ENCODE results near the gene GRIK2.
"Not testable (repeated sequence)": the region's sequence is repeated elsewhere in the genome, so short reads cannot be mapped to it uniquely, and the experiment has no call there.

GRIK2 gene

GRCh38 chr6:101393251-101393828, at the start of gene GRIK2:
Gene GRIK2 (plus strand): TSS chr6:101393708.
- DNase-seq (ENCODE audit: low read depth in 2 of 3, low spot score in 1 of 3) = no peak

GRCh38 chr6:101344885-101345284, 48.6 kb upstream of the GRIK2 start:
- DNase-seq (ENCODE audit: low read depth in 2 of 3, low spot score in 1 of 3) = no peak

DNA sequence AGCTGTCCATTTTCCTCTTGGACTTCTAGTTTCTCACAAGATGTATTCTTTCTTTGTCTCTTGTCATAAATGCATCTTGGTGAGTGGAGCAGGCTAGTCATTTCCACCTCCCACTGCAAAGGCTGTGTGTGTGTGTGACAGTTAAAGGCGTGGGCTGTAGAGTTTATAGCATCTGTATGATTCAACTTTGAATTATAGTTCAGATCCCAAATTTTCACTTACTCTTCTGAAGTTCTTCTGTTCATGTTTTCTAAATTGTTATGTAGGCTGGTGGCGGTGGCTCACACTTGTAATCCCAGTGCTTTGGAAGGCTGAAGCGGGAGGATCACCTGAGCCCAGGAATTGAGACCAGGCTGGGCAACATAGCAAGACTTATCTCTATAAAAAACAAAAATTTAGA, 44.7 kb upstream of the GRIK2 start:
- DNase-seq (ENCODE audit: low read depth in 2 of 3, low spot score in 1 of 3) = no peak

DNA sequence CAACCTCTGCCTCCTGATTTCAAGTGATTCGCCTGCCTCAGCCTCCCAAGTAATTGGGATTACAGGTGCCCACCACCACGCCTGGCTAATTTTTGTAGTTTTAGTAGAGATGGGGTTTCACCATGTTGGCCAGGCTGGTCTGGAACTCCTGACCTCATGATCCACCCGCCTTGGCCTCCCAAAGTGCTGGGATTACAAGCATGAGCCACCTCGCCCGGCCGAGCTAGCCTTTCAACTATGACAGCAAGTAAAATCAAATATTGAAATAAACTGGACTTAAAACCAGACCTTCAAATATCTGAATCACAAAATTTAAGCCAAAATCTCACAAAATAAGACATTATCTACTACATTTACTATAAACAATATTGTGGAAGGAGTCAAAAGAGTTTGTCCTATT, 42.9 kb upstream of the GRIK2 start:
- not testable (repeated sequence) for DNase-seq (ENCODE audit: low read depth in 2 of 3, low spot score in 1 of 3)

DNA sequence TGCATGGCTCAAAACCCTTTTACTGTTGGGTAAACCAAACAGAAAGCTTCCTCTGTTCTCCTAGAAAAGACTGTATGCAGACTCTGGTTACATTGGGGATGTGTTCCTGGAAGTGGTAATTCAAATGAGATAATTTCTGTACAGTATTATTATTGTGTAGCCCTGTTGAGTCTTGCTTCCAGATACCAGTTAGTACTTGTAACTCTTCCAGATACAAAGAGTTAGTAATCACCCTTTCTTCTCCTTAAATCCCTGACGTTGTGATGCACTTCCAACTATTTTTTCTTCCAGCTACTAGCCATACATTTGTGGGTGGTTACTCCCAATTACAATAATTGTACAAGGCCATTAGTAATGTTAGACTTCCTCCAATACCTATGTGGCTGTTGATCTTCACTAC, 42.3 kb upstream of the GRIK2 start:
- DNase-seq (ENCODE audit: low read depth in 2 of 3, low spot score in 1 of 3) = no peak

DNA sequence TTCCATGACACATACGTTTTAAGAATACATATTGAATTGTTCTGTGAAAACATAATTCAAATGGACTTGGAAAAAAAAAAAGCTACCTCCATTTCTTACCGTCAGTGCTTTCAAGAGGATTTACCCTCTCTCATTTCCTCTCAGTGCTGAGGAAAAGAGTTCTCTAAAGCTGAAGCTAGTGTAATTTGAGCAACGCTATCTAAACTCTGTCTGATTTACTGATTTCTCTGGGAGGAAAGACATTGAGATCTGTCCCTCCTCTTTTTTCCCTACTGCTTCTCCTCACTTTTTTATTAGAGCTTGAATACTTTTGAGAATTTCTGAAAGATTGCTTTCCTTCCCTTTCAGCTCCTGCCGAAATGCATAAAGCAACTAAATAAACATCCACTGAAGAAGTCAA, 41.2 kb upstream of the GRIK2 start:
- no peak for DNase-seq (ENCODE audit: low read depth in 2 of 3, low spot score in 1 of 3)

DNA sequence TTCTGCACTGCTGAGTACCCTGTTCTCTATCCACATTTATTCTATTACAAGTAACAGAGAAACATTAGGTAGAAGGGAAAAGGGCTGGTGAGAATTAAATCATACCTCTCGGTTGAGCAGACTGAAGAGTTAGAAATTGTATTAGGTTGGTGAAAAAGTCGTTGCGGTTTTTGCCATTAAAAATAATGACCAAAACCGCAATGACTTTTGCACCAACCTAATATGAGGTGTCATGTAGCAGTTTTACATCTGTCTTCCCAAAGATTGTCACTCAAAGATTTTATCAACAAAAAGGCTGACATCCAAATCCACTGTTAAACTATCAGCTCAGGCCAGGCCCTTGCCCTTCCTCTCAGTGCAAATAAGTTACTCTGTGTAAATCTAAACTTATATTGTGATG, 28.3 kb upstream of the GRIK2 start:
- DNase-seq (ENCODE audit: low read depth in 2 of 3, low spot score in 1 of 3) = no peak

DNA sequence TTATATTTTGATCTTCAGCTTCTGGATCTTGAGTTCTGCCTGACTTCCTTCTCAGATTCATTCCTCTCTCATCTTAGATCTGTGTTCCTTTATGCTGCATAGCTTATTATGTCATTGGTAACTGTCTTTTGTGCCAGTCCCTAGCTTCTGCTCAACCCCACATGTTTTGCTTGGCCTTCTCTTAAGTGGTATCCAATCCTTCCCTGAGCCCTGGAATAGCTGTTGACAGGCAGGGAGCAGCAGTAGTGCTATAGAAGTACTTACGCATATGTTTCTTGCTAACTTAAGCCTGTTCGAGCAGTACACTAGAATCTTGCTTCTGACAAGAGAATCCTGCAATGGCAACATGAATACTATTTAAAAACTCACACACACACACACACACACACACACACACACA, 13.6 kb upstream of the GRIK2 start:
- no peak for DNase-seq (ENCODE audit: low read depth in 2 of 3, low spot score in 1 of 3)

DNA sequence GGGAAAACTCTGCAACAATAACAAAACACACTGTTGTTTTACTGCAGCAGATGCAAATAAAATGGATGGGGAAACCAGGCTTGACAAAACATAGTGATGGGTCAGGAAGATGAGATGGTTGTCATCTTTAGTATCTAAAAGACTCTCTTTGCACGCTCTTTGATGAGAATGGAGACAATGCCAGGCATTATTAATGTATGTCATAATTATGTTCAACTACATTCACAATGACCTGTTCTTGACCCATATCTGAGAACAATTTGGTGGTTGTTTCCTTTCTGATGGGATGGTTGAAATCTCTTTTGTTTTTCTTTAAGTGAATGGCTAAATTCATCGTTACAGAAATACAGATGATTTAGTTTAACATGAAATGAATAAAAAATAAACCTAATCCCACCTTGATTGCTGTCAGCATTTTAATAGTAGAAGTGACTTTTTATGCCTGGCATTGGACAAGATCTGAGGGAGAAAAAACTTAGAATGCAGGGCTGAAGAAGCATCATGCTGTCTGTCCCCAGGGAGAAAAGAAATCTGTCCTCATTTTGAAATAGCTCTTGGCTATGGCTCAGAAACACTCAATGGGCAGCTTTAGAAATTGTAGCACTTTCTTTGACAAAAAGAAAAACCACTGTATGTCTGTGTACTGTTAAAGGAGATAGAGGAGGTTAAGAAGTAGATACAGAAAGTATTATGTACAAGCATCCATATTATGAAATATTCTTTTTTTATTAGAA, 12.4 kb upstream of the GRIK2 start:
- DNase-seq (ENCODE audit: low read depth in 2 of 3, low spot score in 1 of 3) = no peak

- not testable (repeated sequence) for DNase-seq (ENCODE audit: low read depth in 2 of 3, low spot score in 1 of 3)
Observed at GRCh38 chr6:101383747-101384146, 9.8 kb upstream of the GRIK2 start.

DNA sequence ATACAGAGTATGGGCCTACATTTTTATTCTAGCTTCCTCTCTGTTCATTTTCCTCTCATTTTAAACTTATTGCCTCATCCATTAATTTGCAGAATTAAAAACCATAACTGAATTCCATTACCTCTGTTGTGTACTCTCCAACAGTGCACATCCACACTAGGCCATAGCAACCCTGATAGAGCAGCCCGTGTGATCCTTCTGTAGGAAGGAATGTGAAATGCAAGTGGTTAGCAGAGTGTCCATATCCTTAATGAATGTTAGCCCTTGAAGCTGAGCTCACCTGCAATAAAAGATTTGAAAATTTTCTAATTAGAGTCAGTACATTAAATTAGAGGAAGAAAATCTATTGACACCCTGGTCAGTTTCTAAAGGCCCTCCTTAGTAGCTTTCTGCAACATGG, 6.5 kb upstream of the GRIK2 start:
- no peak for DNase-seq (ENCODE audit: low read depth in 2 of 3, low spot score in 1 of 3)

DNA sequence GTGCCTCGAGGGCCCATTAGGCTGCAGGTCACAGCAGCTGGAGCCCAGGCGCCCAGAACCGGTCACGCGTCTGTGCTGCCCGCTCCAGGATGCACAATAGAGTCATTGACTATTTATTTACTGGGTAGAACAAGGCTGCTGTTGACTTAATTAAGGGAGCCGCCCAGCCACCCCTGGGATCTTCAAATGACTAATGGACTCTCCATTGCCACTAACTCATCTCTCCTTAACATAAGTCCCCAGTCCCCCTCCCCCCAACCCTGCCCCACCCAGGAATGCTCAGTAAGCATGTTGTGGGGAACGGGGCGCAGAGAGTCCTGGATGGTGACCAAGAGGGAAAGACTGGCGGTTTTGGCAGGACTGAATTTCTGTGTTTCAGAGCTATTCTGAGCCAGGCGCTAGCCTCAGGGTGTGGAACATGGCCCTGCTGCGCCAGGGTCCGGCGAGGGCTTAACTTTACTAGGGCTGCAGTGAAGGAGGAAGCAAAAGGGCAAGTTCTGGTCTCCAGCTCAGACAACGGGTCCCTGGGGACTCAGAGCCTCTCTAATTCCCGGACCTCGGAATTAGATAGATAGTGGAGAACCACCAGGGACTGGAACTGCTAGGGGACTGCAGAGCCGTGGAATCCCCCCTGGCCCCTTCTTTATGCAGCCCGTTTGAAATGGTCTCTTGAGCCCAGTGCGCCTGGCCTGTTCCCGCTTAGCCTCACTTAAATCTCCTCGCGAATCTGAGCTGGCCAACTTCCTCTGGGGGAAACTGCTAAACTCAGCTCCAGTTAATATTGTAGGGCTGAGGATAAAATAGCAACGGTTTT, 1.5 kb upstream of the GRIK2 start:
- DNase-seq (ENCODE audit: low read depth in 2 of 3, low spot score in 1 of 3) = no peak

GRCh38 chr6:101392586-101393230, 800 bp upstream of the GRIK2 start:
- DNase-seq (ENCODE audit: low read depth in 2 of 3, low spot score in 1 of 3) = no peak

- no peak for DNase-seq (ENCODE audit: low read depth in 2 of 3, low spot score in 1 of 3)
Observed at GRCh38 chr6:101393829-101394251, 332 bp downstream of the GRIK2 start.

DNA sequence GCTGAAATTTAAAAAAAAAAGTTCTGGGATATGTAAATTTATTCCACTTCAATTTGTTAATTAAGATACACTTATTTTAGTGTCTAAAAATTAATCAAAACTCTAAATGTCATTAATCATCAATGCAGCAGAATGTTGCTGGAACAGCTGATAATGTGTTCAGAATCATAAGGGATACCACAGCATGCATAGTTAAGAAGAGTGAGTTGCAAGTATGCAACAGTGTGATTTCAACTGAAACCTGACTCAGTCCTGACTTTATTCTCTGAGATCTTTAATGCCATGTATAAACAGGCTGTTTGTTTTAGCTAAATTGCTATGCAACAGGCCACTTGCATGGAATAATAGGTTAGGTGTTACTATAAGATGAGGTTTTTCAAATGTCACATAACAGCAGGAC, 1.4 kb downstream of the GRIK2 start:
- no peak for DNase-seq (ENCODE audit: low read depth in 2 of 3, low spot score in 1 of 3)

DNA sequence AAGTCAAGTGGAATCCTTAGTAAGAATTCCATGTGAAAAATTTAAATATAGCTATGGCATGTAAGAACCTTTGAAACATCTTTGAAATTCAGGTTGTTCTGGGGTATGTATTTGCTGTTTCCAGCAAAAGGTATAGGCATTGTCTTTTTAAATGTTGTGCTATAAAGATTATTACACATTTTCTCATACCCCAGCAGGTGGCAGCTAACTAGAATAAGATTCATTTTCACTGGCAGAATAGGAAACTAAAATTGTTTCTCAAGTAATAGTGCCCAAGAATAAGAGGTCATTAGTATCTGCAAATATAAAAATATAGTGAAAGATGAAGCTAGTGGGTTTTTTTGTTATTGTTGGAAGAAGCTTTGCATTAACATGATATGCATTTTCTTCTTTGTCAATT, 1.8 kb downstream of the GRIK2 start:
- DNase-seq (ENCODE audit: low read depth in 2 of 3, low spot score in 1 of 3) = no peak

DNA sequence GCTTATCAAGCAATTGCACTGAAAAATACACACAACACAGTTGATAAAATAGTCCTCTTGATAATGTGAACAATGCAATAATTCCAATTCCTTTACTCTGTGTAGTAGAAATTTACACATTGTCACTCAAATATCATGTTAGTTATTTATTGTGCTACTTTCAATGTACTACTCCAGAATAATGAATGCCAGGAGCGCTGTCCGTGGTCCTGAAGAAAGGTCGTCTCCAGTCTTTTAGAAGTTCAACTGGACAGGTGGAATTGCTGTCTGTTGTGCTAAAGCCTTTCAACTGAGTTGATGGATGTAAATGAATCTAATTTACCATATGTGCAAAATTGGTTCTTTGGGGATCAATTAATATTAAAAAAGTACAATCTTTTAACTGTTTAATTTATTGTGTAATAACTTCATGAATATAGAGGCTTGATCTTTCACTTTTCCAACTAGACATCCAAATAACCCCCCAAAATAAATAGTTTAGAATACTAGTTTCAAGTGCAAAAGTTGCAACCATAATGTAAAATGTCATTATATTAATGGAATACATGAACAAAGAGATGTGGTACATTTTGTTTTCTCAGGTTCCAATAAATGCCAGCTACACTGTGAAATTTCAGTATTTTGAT, 3.2 kb downstream of the GRIK2 start:
- peak in 1 of 3 donors; percentile 27 for DNase-seq (ENCODE audit: low read depth in 2 of 3, low spot score in 1 of 3)

GRCh38 chr6:101397199-101397598, 3.7 kb downstream of the GRIK2 start:
- DNase-seq (ENCODE audit: low read depth in 2 of 3, low spot score in 1 of 3) = no peak

GRCh38 chr6:101398716-101399615, 5.5 kb downstream of the GRIK2 start:
- DNase-seq (ENCODE audit: low read depth in 2 of 3, low spot score in 1 of 3) = no peak

DNA sequence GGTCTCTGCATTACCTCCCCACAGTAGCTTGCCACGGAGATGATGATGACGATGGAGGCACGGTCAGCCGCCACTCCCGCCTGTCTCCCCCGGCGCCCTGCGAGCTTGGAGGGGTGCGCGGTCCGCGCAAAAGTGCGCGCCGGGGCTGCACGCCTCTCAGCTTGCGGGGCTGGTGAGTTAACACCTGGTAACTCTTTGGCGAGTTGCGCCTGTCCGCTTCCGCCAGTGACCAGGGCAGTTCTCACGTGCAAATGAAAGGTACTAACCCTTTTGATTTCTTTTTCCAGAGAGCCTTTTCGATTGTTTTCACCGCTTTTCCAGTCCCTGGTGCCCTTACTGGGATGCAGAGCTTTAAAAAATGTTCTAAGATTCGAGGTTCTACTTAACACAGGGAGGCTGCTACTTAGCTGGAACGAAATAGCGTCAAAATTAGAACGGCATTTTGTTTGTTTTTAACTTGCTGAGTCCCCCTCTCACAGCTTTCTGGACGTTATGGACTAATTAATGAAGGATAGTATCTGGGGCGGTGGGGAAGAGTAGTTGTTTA, 6.2 kb downstream of the GRIK2 start:
- DNase-seq (ENCODE audit: low read depth in 2 of 3, low spot score in 1 of 3) = no peak

Data from stimulated activated CD4-positive, alpha-beta T cell treated with anti-CD3 and anti-CD28 coated beads, Interleukin-12 subunit alpha, Interleukin-12 subunit beta, amount 100 ng/mL, for 48 hours (primary cell).